Lower leg skin (tissue), 3 donors: Measurements from ENCODE around the gene PLIN3.
"Not testable (repeated sequence)": the region's sequence is repeated elsewhere in the genome, so short reads cannot be mapped to it uniquely, and the experiment has no call there.

Source experiments
- POLR2A ChIP-seq, 2 donors: fragments of 450-650 bp; IDR thresholded peaks; one replicate each; pipeline ENCODE4 v1.6.1; 2016 to 2017; ENCODE audit warnings: antibody characterized with exemption in 2 of 2, mild to moderate bottlenecking in 1 of 2, moderate library complexity in 1 of 2
- TF ChIP-seq, protein P1 (sequence below), 3 donors: fragments of 450-650 bp; IDR thresholded peaks; one replicate each; pipeline ENCODE4 v1.5.1; 2016; ENCODE audit warnings: antibody characterized with exemption in 3 of 3, mild to moderate bottlenecking in 3 of 3, moderate library complexity in 2 of 3

DNA sequence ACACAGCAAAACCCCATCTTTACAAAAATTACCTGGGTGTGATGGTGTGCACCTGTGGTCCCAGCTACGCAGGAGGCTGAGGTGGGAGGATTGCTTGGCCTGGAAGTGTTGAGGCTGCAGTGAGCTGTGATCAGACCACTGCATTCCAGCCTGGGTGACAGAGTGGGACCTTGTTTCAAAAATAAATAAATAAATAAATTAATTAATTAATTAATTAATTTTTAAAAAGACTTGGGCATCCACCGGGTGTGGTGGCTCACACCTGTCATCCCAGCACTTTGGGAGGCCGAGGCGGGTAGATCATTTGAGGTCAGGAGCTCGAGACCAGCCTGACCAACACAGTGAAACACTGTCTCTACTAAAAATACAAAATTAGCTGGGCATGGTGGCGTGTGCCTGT is 62.3 kb downstream of the PLIN3 start:
- TF ChIP-seq, protein P1, sequence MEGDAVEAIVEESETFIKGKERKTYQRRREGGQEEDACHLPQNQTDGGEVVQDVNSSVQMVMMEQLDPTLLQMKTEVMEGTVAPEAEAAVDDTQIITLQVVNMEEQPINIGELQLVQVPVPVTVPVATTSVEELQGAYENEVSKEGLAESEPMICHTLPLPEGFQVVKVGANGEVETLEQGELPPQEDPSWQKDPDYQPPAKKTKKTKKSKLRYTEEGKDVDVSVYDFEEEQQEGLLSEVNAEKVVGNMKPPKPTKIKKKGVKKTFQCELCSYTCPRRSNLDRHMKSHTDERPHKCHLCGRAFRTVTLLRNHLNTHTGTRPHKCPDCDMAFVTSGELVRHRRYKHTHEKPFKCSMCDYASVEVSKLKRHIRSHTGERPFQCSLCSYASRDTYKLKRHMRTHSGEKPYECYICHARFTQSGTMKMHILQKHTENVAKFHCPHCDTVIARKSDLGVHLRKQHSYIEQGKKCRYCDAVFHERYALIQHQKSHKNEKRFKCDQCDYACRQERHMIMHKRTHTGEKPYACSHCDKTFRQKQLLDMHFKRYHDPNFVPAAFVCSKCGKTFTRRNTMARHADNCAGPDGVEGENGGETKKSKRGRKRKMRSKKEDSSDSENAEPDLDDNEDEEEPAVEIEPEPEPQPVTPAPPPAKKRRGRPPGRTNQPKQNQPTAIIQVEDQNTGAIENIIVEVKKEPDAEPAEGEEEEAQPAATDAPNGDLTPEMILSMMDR (IDR thresholded peaks at IDR 0.05): not testable (repeated sequence)
- not testable (repeated sequence) for TF ChIP-seq POLR2A (IDR thresholded peaks at IDR 0.05)
